HCT116 (cell line): Measurements from ENCODE around the gene MGA.

Experiments
- ATF3 ChIP-seq: IDR thresholded peaks from 2 replicates; pipeline ENCODE4 v1.6.1; 2012
- CTCF ChIP-seq, 3 experiments: fragments of 200-600 bp in 1 of 3; sonication (generic) in 1 of 3; IDR thresholded peaks in 2 of 3; conservative IDR thresholded peaks in 1 of 3; 2 replicates each; pipeline ENCODE4 v1.5.1; 2012 to 2017; ENCODE audit warnings: low read depth in 2 of 3, low read length in 2 of 3, antibody characterized with exemption in 1 of 3, borderline replicate concordance in 1 of 3, control low read depth in 1 of 3, mild to moderate bottlenecking in 1 of 3, mixed read lengths in 1 of 3, mixed run types in 1 of 3, moderate library complexity in 1 of 3; ENCODE audit not compliant: insufficient read depth in 1 of 3
- EGR1 ChIP-seq: IDR thresholded peaks from 2 replicates; pipeline ENCODE4 v1.6.1; 2012; ENCODE audit warnings: low read depth
- ELF1 ChIP-seq: IDR thresholded peaks from 2 replicates; pipeline ENCODE4 v1.6.1; 2012; ENCODE audit warnings: low read depth, borderline replicate concordance
- EZH2 ChIP-seq: fragments of 200-600 bp; sonication (generic); IDR thresholded peaks from 2 replicates; pipeline ENCODE4 v1.6.1; 2017; ENCODE audit warnings: antibody characterized with exemption, mixed run types
- JUND ChIP-seq: IDR thresholded peaks from 2 replicates; pipeline ENCODE4 v1.6.1; 2012
- POLR2A ChIP-seq: IDR thresholded peaks from 2 replicates; pipeline ENCODE4 v1.7.0; 2011; ENCODE audit warnings: borderline replicate concordance; ENCODE audit not compliant: insufficient read depth, insufficient read length; ENCODE audit errors: extremely low read depth
- RAD21 ChIP-seq: IDR thresholded peaks from 2 replicates; pipeline ENCODE4 v1.6.1; 2012; ENCODE audit warnings: low read depth, mild to moderate bottlenecking
- REST ChIP-seq: IDR thresholded peaks from 2 replicates; pipeline ENCODE4 v1.6.1; 2012; ENCODE audit warnings: low read depth
- SIN3A ChIP-seq: IDR thresholded peaks from 2 replicates; pipeline ENCODE4 v1.6.1; 2012; ENCODE audit warnings: low read depth
- SP1 ChIP-seq: IDR thresholded peaks from 2 replicates; pipeline ENCODE4 v1.6.1; 2012; ENCODE audit warnings: low read depth
- SRF ChIP-seq: IDR thresholded peaks from 2 replicates; pipeline ENCODE4 v1.6.1; 2012; ENCODE audit warnings: low read depth
- ZNF274 ChIP-seq: fragments of 200-500 bp; sonication (Bioruptor generic); IDR thresholded peaks from 2 replicates; pipeline ENCODE4 v1.6.1; 2014; ENCODE audit warnings: mild to moderate bottlenecking, low read depth, low read length, inconsistent platforms

- no peak for TF ChIP-seq CTCF (IDR thresholded peaks at IDR 0.05 in 2 of 3, conservative IDR thresholded peaks at IDR 0.05 in 1 of 3; ENCODE audit: borderline replicate concordance in 1 of 3, insufficient read depth in 1 of 3, low read depth in 2 of 3, low read length in 2 of 3)
- TF ChIP-seq RAD21: no peak
- TF ChIP-seq POLR2A: no peak
- no peak for TF ChIP-seq SIN3A
- TF ChIP-seq EZH2: no peak
- TF ChIP-seq SP1: no peak
- TF ChIP-seq REST: no peak
- no peak for TF ChIP-seq EGR1
- no peak for TF ChIP-seq ATF3
- no peak for TF ChIP-seq JUND
- no peak for TF ChIP-seq ELF1
- TF ChIP-seq ZNF274: no peak
- no peak for TF ChIP-seq SRF
Observed at GRCh38 chr15:41822471-41822870, 162.3 kb downstream of the MGA start.
